NCI-H146 (cell line): ENCODE results near the gene GPBAR1.
"Not testable (repeated sequence)": the region's sequence is repeated elsewhere in the genome, so short reads cannot be mapped to it uniquely, and the experiment has no call there.

Experiments used
- DNase-seq: peaks from one replicate; lab custom pipeline; 2025; lab: John Stamatoyannopoulos, UW

Gene GPBAR1

DNA sequence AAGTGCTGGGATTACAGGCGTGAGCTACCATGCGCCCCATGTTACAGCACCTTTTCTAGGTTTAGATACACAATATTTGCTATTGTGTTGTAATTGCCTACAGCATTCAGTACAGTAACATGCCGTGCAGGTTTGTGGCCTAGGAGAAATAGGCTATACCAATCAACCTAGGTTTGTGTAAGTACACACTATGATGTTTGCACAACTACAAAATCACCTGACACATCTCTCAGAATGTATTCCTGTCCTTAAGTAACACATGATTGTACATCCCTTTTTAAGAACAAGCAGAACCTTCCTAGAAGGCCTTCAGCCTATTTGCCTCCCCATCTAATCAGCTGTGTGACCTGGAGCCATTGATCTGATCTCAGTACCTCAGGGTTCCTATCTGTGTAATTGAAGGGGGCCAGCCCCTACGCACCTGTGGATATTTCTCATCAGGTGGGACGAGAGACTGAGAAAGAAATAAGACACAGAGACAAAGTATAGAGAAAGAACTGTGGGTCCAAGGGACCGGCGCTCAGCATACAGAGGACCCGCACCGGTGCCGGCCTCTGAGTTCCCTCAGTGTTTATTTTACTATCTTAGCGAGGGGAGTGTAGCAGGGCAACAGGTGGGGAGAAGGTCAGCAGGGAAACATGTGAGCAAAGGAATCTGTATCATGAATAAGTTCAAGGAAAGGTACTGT lies 50.2 kb downstream of the GPBAR1 start:
- no peak for DNase-seq

DNA sequence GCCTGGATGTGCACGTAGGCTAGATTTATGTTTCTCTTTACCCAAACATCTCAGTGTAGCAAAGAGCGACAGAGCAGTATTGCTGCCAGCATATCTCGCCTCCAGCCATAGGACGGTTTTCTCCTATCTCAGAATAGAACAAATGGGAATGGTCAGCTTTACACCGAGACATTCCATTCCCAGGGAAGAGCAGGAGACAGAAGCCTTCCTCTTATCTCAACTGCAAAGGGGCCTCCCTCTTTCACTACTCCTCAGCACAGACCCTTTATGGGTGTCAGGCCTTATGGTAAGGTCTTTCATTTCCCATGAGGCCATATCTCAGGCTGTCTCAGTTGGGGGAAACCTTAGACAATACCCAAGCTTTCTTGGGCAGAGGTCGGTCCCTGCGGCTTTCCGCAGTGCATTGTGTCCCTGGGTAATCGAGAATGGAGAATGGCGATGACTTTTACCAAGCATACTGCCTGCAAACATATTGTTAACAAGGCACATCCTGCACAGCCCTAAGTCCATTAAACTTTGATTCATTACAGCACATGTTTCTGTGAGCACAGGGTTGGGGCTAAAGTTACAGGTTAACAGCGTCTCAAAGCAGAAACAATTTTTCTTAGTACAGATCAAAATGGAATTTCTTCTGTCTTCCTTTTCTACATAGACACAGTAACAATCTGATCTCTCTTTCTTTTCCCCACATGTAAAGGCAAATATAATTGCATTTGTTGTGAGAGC lies 50.9 kb downstream of the GPBAR1 start:
- DNase-seq: not testable (repeated sequence)

DNA sequence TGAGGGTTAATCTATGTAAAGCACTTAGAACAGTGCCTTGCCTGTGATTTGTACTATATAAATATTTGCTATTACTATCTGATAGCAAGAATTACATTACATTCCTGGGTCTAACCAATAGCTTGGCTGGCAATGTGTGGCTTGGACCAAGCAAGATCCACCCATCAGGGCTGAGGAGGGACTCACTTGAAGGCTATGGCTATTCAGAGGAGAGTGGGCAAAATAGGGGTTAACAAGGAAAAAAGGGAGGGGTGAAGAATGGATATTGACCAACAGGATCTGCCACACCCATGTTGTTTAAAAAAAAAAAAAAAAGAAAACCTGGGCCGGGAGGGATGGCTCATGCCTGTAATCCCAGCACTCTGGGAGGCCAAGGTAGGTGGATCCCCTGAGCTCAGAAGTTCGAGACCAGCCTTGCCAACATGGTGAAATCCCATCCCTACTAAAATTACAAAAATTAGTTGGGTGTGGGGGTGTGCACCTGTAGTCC lies 51.5 kb downstream of the GPBAR1 start:
- DNase-seq: no peak

DNA sequence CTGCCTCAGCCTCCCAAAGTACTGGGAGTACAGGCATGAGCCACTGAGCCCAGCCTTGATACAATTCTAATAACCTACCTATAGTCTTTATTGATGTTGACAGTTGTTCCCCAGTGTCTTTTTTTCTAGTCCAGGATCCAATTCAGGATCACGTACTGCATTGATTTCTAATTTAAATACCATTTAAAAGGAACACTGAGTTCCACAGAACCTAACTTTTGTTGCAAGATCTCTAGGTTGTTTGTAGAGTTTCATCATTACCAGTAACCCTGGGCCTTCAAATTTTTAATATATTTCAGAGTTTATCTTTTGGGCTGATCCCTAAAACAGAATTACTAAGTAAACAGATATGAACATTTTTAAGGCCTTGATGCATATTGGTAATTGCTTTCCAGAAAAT lies 52.5 kb downstream of the GPBAR1 start:
- no peak for DNase-seq
